ENCODE data around the gene EIF2S3B.

GRCh38 chr12:10521555-10521954 lies 15.9 kb downstream of the EIF2S3B start:
- TF ChIP-seq, protein P1, sequence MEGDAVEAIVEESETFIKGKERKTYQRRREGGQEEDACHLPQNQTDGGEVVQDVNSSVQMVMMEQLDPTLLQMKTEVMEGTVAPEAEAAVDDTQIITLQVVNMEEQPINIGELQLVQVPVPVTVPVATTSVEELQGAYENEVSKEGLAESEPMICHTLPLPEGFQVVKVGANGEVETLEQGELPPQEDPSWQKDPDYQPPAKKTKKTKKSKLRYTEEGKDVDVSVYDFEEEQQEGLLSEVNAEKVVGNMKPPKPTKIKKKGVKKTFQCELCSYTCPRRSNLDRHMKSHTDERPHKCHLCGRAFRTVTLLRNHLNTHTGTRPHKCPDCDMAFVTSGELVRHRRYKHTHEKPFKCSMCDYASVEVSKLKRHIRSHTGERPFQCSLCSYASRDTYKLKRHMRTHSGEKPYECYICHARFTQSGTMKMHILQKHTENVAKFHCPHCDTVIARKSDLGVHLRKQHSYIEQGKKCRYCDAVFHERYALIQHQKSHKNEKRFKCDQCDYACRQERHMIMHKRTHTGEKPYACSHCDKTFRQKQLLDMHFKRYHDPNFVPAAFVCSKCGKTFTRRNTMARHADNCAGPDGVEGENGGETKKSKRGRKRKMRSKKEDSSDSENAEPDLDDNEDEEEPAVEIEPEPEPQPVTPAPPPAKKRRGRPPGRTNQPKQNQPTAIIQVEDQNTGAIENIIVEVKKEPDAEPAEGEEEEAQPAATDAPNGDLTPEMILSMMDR (conservative IDR thresholded peaks at IDR 0.05; ENCODE audit: low read depth, low read length) = no peak
- TF ChIP-seq SMC3 (IDR thresholded peaks at IDR 0.05; ENCODE audit: low read depth, low read length) (no peak), RFX5 (IDR thresholded peaks at IDR 0.05; ENCODE audit: low read depth, low read length) (no peak), MAFK (IDR thresholded peaks at IDR 0.05; ENCODE audit: low read depth, low read length) (no peak), POLR2A (IDR thresholded peaks at IDR 0.05; ENCODE audit: low read depth, low read length) (no peak), CHD1 (IDR thresholded peaks at IDR 0.05; ENCODE audit: low read depth, low read length) (no peak), RAD21 (IDR thresholded peaks at IDR 0.05; ENCODE audit: low read length) (no peak)
